B cell (primary cell): ENCODE data around the gene DKK3.

Experiments used
- EZH2 ChIP-seq: IDR thresholded peaks from 2 replicates; pipeline ENCODE4 v1.6.1; 2012; ENCODE audit warnings: borderline replicate concordance, low read depth, mild to moderate bottlenecking, moderate library complexity, low read length; ENCODE audit not compliant: insufficient read depth, poor library complexity, severe bottlenecking
- TF ChIP-seq, protein P1 (sequence below): fragments of 200-600 bp; IDR thresholded peaks from one replicate; pipeline ENCODE4 v1.8.0; 2022; ENCODE audit warnings: antibody characterized with exemption, mild to moderate bottlenecking

GRCh38 chr11:11981840-11982239, 26.6 kb downstream of the DKK3 start:
- TF ChIP-seq, protein P1, sequence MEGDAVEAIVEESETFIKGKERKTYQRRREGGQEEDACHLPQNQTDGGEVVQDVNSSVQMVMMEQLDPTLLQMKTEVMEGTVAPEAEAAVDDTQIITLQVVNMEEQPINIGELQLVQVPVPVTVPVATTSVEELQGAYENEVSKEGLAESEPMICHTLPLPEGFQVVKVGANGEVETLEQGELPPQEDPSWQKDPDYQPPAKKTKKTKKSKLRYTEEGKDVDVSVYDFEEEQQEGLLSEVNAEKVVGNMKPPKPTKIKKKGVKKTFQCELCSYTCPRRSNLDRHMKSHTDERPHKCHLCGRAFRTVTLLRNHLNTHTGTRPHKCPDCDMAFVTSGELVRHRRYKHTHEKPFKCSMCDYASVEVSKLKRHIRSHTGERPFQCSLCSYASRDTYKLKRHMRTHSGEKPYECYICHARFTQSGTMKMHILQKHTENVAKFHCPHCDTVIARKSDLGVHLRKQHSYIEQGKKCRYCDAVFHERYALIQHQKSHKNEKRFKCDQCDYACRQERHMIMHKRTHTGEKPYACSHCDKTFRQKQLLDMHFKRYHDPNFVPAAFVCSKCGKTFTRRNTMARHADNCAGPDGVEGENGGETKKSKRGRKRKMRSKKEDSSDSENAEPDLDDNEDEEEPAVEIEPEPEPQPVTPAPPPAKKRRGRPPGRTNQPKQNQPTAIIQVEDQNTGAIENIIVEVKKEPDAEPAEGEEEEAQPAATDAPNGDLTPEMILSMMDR, result no peak
- no peak for TF ChIP-seq EZH2
